ENCODE data around the gene NCK1. TPM values are rescaled to one million over a fixed set of nuclear protein-coding genes. Genes with fewer than 3 reads are reported as not detected.

NCK1 gene
- 31.8 TPM for total RNA-seq

GRCh38 chr3:136861890-136862616 lies at the start of gene NCK1:
NCK1 (plus strand) TSS chr3:136862208; CDS start chr3:136928002, 65,794 bp downstream.

GRCh38 chr3:136818769-136819391 lies 43.1 kb upstream of the NCK1 start, which contains the start of gene SLC35G2:
SLC35G2 (plus strand) TSS chr3:136819126; CDS start chr3:136854461, 35,335 bp downstream.

GRCh38 chr3:136957751-136958288 lies 95.8 kb downstream of the NCK1 start, which contains the start of gene IL20RB:
IL20RB (plus strand) TSS chr3:136957983; CDS start chr3:136958114, 131 bp downstream.

Other genes with a start within 250 kb of the NCK1 start
- 60.8 TPM for gene STAG1, start 109.8 kb upstream of the NCK1 start, total RNA-seq
- 6.8 TPM for gene SLC35G2, start 43.1 kb upstream of the NCK1 start, total RNA-seq
- gene IL20RB, start 95.8 kb downstream of the NCK1 start, total RNA-seq, result 0.12 TPM

All from metanephros (tissue), 1 donor.